ENCODE data around the gene ADAMTS17. TPM values are rescaled to one million over a fixed set of nuclear protein-coding genes. Genes with fewer than 3 reads are reported as not detected.

The ADAMTS17 gene
- total RNA-seq, 1 donor from 2014 or later = 1.5 TPM

- DNase-seq (ENCODE audit: low spot score) = no peak
- H3K27ac Mint-ChIP-seq = no peak overlapping the region
These were observed 247.7 kb downstream of the ADAMTS17 start for GRCh38 chr15:100094127-100094510.

GRCh38 chr15:100093211-100094126, 248.3 kb downstream of the ADAMTS17 start:
- peaks cover 3% of the 10 kb centered on the region for H3K27me3 Mint-ChIP-seq (ENCODE audit: insufficient read depth, low read depth)
- no peak overlapping the region for H3K4me3 Mint-ChIP-seq
- H3K27ac ChIP-seq = no peak overlapping the region
- H3K4me2 ChIP-seq = no peak overlapping the region
- peaks cover 8% of the 10 kb centered on the region for H3K4me1 Mint-ChIP-seq
- no peak overlapping the region for H3K4me3 ChIP-seq
- no peaks in the 10 kb centered on the region for H3K79me2 ChIP-seq (ENCODE audit: low read depth)
- H3K27ac Mint-ChIP-seq = no peak overlapping the region
- H3K4me1 ChIP-seq = no peaks in the 10 kb centered on the region
- no peak for TF ChIP-seq EZH2 (IDR thresholded peaks at IDR 0.05)
- no peak for TF ChIP-seq EZH2phosphoT487 (IDR thresholded peaks at IDR 0.05)
- TF ChIP-seq CTCF (IDR thresholded peaks at IDR 0.05) = no peak
- no peak for DNase-seq (ENCODE audit: low spot score)
- H2AFZ ChIP-seq (replicated peaks) = no peak overlapping the region
- H3K9ac ChIP-seq = no peak overlapping the region
- no peaks in the 10 kb centered on the region for H3K27me3 ChIP-seq
- no peaks in the 10 kb centered on the region for H3K9me3 ChIP-seq (ENCODE audit: low read depth)
- no peaks in the 10 kb centered on the region for H4K20me1 ChIP-seq (ENCODE audit: low read depth)
- no peaks in the 10 kb centered on the region for H3K36me3 Mint-ChIP-seq
- no peaks in the 10 kb centered on the region for H3K36me3 ChIP-seq
- no peaks in the 10 kb centered on the region for H3K9me3 Mint-ChIP-seq
- H3F3A ChIP-seq (ENCODE audit: low read depth) = no peaks in the 10 kb centered on the region

More at GRCh38 chr15:100094127-100094510, 247.7 kb downstream of the ADAMTS17 start:
- H3K27me3 ChIP-seq = no peaks in the 10 kb centered on the region
- no peaks in the 10 kb centered on the region for H3K9me3 ChIP-seq (ENCODE audit: low read depth)
- H3K4me1 Mint-ChIP-seq = peaks cover 8% of the 10 kb centered on the region
- no peak overlapping the region for H3K4me3 Mint-ChIP-seq
- H3K27me3 Mint-ChIP-seq (ENCODE audit: insufficient read depth, low read depth) = peaks cover 3% of the 10 kb centered on the region
- no peaks in the 10 kb centered on the region for H3K36me3 Mint-ChIP-seq
- no peak overlapping the region for H2AFZ ChIP-seq (replicated peaks)
- no peak overlapping the region for H3K4me3 ChIP-seq
- H3F3A ChIP-seq (ENCODE audit: low read depth) = no peaks in the 10 kb centered on the region
- H3K27ac ChIP-seq = no peak overlapping the region
- H4K20me1 ChIP-seq (ENCODE audit: low read depth) = no peaks in the 10 kb centered on the region
- TF ChIP-seq CTCF (IDR thresholded peaks at IDR 0.05) = no peak
- TF ChIP-seq EZH2 (IDR thresholded peaks at IDR 0.05) = no peak
- no peak for TF ChIP-seq EZH2phosphoT487 (IDR thresholded peaks at IDR 0.05)
- no peaks in the 10 kb centered on the region for H3K9me3 Mint-ChIP-seq
- no peaks in the 10 kb centered on the region for H3K4me1 ChIP-seq
- H3K9ac ChIP-seq = no peak overlapping the region
- H3K36me3 ChIP-seq = no peaks in the 10 kb centered on the region
- no peak overlapping the region for H3K4me2 ChIP-seq
- H3K79me2 ChIP-seq (ENCODE audit: low read depth) = no peaks in the 10 kb centered on the region

GRCh38 chr15:100092034-100092433, 249.7 kb downstream of the ADAMTS17 start:
- H3K27ac Mint-ChIP-seq = no peak overlapping the region
- H3K27me3 Mint-ChIP-seq (ENCODE audit: insufficient read depth, low read depth) = peaks cover 3% of the 10 kb centered on the region
- Histone ChIP-seq H3K27ac (no peak overlapping the region), H3K4me1 (no peaks in the 10 kb centered on the region), H3F3A (ENCODE audit: low read depth) (no peaks in the 10 kb centered on the region), H3K36me3 (no peaks in the 10 kb centered on the region), H3K4me3 (no peak overlapping the region), H4K20me1 (ENCODE audit: low read depth) (no peaks in the 10 kb centered on the region), H3K9ac (no peak overlapping the region), H2AFZ (replicated peaks) (no peak overlapping the region), H3K9me3 (ENCODE audit: low read depth) (no peaks in the 10 kb centered on the region), H3K4me2 (no peak overlapping the region), H3K79me2 (ENCODE audit: low read depth) (no peaks in the 10 kb centered on the region), H3K27me3 (no peaks in the 10 kb centered on the region)
- no peak for DNase-seq (ENCODE audit: low spot score)
- H3K4me3 Mint-ChIP-seq = no peak overlapping the region
- no peaks in the 10 kb centered on the region for H3K9me3 Mint-ChIP-seq
- no peak for TF ChIP-seq CTCF (IDR thresholded peaks at IDR 0.05)
- no peak for TF ChIP-seq EZH2phosphoT487 (IDR thresholded peaks at IDR 0.05)
- TF ChIP-seq EZH2 (IDR thresholded peaks at IDR 0.05) = no peak
- H3K36me3 Mint-ChIP-seq = no peaks in the 10 kb centered on the region
- H3K4me1 Mint-ChIP-seq = peaks cover 8% of the 10 kb centered on the region

All from neural progenitor cell (in vitro differentiated cells).